Spleen (tissue), 11 donors: Measurements from ENCODE around the gene MYOM3. TPM values are rescaled to one million over a fixed set of nuclear protein-coding genes. Genes with fewer than 3 reads are reported as not detected.

Experiments used
- DNase-seq: peaks from one replicate; pipeline ENCODE4 v3.0.0-alpha.2; 2020
- H3K27ac ChIP-seq, 8 donors: fragments of 200-600 bp; sonication (generic) in 7 of 8; 1 replicate in 4 of 8; 2 replicates in 4 of 8; pipeline versions ENCODE4 v1.5.0 to v1.8.0; 2016 to 2021; ENCODE audit warnings: inconsistent platforms in 4 of 8, mild to moderate bottlenecking in 4 of 8, moderate library complexity in 1 of 8
- H3K27me3 ChIP-seq, 7 donors: fragments of 200-600 bp; sonication (generic) in 6 of 7; replicated peaks in 1 of 7; 1 replicate in 4 of 7; 2 replicates in 3 of 7; pipeline versions ENCODE4 v1.5.0 to v1.8.0; 2016 to 2021; ENCODE audit warnings: inconsistent platforms in 3 of 7, mild to moderate bottlenecking in 1 of 7
- H3K36me3 ChIP-seq, 6 donors: fragments of 200-600 bp; sonication (generic) in 5 of 6; 1 replicate in 4 of 6; 2 replicates in 2 of 6; pipeline versions ENCODE4 v1.5.0 to v1.8.0; 2016 to 2021; ENCODE audit warnings: inconsistent platforms in 2 of 6
- H3K4me1 ChIP-seq, 6 donors: fragments of 200-600 bp; sonication (generic) in 5 of 6; 1 replicate in 3 of 6; 2 replicates in 3 of 6; pipeline versions ENCODE4 v1.5.0 to v1.8.0; 2016 to 2021; ENCODE audit warnings: inconsistent platforms in 3 of 6
- H3K4me3 ChIP-seq, 8 donors: fragments of 200-600 bp; sonication (generic) in 7 of 8; 1 replicate in 4 of 8; 2 replicates in 4 of 8; pipeline versions ENCODE4 v1.5.0 to v1.8.0; 2016 to 2021; ENCODE audit warnings: inconsistent platforms in 4 of 8, mild to moderate bottlenecking in 4 of 8, moderate library complexity in 2 of 8
- H3K9me3 ChIP-seq, 8 donors: fragments of 200-600 bp; sonication (generic) in 7 of 8; 1 replicate in 4 of 8; 2 replicates in 4 of 8; pipeline versions ENCODE4 v1.5.0 to v1.8.0; 2016 to 2021; ENCODE audit warnings: inconsistent platforms in 4 of 8
- CTCF ChIP-seq, 11 experiments: fragments of 200-600 bp in 7 of 11; fragments of 450-650 bp in 4 of 11; sonication (generic) in 4 of 11; IDR thresholded peaks in 8 of 11; conservative IDR thresholded peaks in 3 of 11; 1 replicate in 7 of 11; 2 replicates in 4 of 11; pipeline versions ENCODE4 v1.4.0 to v1.8.0; 2016 to 2021; ENCODE audit warnings: antibody characterized with exemption in 11 of 11, inconsistent platforms in 4 of 11, mild to moderate bottlenecking in 1 of 11
- POLR2A ChIP-seq, 3 donors: fragments of 450-650 bp; IDR thresholded peaks; one replicate each; pipeline ENCODE4 v1.5.1; 2017; ENCODE audit warnings: antibody characterized with exemption in 3 of 3, mild to moderate bottlenecking in 1 of 3
- POLR2AphosphoS5 ChIP-seq, 3 donors: sonication (generic); formaldehyde crosslinking; IDR thresholded peaks; one replicate each; pipeline ENCODE4 v1.5.1; 2017; ENCODE audit warnings: antibody characterized with exemption in 3 of 3
- WGBS, 5 donors: extraction: QIAGEN DNeasy Blood & Tissue Kit in 3 of 5; methylation state at CpG; one replicate each; pipeline versions ENCODE4 v1.1.5 to v1.1.7; 2013 to 2018; 5-methylcytosine and 5-hydroxymethylcytosine counted together
- intact Hi-C: fragments of 100-400 bp; cut with DNase I; formaldehyde crosslinking; loops from one replicate; pipeline ENCODE4 v1.15.0; 2023; ENCODE audit warnings: low total_unique reads
- polyA plus RNA-seq, 3 donors: library from polyadenylated mRNA; stranded (reverse); fragments of 200-250 nt; gene quantifications; one replicate each; pipeline ENCODE4 v1.2.1, GENCODE V29; 2013
- total RNA-seq, 7 donors: library from RNA; depleted of rRNA in 3 of 7; stranded (reverse); fragments of >200 nt in 3 of 7; fragmentation: NEBNext Ultra II Directional in 4 of 7; extraction: Animal tissue kit (Norgen Biotek cat#: 25700) in 4 of 7; gene quantifications; one replicate each; pipeline versions ENCODE4 v1.1.0 to v1.2.1, GENCODE V29; 2016 to 2021
- donor health status: healthy with polysubstance abuse.
- donor health status: DM: no; HTN: no; CAD: no; lungs with moderate emphysema.
- donor health status: DM: no; HTN: no; CAD: no.
- donor health status: Bipolar disorder and iron deficiency.
- donor health status: healthy.
- donor health status: DM: no; HTN: no; CAD: no.
- donor health status: DM: yes; HTN: yes; CAD: no.

MYOM3 gene
- total and polyA plus RNA-seq, 10 donors = 0.02 to 0.06 (median 0.06) TPM; not detected in 7

DNA sequence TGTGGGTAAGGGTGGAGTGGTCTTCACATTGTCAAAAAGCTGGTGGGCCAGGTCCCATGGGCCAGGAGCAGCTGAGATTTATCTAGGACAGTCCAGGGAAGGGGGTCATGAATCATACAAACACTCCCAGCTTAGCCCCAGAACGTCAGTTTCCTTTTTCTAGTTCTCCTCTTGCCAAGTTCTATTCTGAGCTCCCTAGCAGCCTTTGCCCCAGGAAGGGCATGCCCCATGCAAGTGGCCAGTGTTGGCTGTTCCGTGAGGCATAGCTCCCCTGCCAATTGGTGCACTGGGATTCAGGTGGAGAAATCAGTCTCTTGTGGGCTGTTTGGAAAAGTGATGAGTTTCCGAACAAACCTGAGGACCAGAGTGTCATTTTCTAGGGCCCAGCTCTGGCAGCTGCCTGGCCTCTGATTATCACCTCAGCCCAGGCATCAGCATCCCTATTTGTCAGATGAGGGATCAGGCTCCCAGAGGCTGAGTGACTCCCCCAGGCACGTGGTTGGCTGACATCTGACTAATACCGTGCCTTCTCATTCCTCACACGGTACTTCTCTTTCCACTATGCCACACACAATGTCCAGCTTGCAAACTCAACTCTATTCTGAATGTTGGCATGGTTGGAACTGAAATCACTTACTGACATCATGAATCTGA, 14.2 kb upstream of the MYOM3 start:
- H3K27me3 ChIP-seq = peaks cover 0 to 4% (median 0%) of the 10 kb centered on the region in 7 donors
- no peak for TF ChIP-seq POLR2A (IDR thresholded peaks at IDR 0.05)
- TF ChIP-seq POLR2AphosphoS5 (IDR thresholded peaks at IDR 0.05) = no peak
- TF ChIP-seq CTCF (IDR thresholded peaks at IDR 0.05 in 8 of 11, conservative IDR thresholded peaks at IDR 0.05 in 3 of 11) = no peak
- peaks cover 0 to 23% (median 19%) of the 10 kb centered on the region in 8 donors for H3K9me3 ChIP-seq
- no peaks in the 10 kb centered on the region for H3K36me3 ChIP-seq
- no peak for DNase-seq
- intact Hi-C loops = no loop called here
- no peak overlapping the region for H3K27ac ChIP-seq
- H3K4me3 ChIP-seq = no peak overlapping the region
- 35 to 56% (median 42%) methylated on average over 6 of the region's 6 CpGs for WGBS, 5 donors
- H3K4me1 ChIP-seq = no peaks in the 10 kb centered on the region

GRCh38 chr1:24125456-24125855, 13.5 kb upstream of the MYOM3 start:
- H3K4me3 ChIP-seq = no peak overlapping the region
- WGBS, 5 donors = 55 to 67% (median 62%) methylated on average over 4 of the region's 4 CpGs
- peaks cover 0 to 2% (median 0%) of the 10 kb centered on the region in 6 donors for H3K4me1 ChIP-seq
- no peak for TF ChIP-seq POLR2A (IDR thresholded peaks at IDR 0.05)
- no peak for TF ChIP-seq CTCF (IDR thresholded peaks at IDR 0.05 in 8 of 11, conservative IDR thresholded peaks at IDR 0.05 in 3 of 11)
- no peak for TF ChIP-seq POLR2AphosphoS5 (IDR thresholded peaks at IDR 0.05)
- H3K36me3 ChIP-seq = no peaks in the 10 kb centered on the region
- no peak for DNase-seq
- H3K27ac ChIP-seq = no peak overlapping the region
- intact Hi-C loops = no loop called here
- H3K27me3 ChIP-seq = peaks cover 0 to 5% (median 0%) of the 10 kb centered on the region in 7 donors
- peaks cover 0 to 16% (median 12%) of the 10 kb centered on the region in 8 donors for H3K9me3 ChIP-seq

DNA sequence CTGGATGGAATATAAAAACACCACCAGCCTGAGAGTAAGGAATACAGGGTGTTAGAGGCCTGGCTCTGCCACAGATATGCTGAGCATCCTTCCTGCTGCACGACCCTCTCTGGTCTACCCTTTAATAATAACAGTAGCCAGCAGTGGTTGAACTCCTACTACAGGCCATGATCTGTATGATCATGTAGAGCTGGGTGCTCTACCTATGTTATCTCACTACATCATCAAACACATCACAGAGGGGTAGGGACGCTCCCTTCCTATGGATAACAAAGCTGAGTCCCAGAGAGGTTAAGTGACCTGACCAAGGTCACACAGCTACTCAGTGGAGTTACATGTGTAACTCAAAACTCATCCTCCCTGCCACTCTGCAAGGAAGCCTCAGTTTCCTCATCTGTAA, 13.0 kb upstream of the MYOM3 start:
- H3K36me3 ChIP-seq = no peaks in the 10 kb centered on the region
- peaks cover 0 to 7% (median 0%) of the 10 kb centered on the region in 7 donors for H3K27me3 ChIP-seq
- H3K9me3 ChIP-seq = peaks cover 0 to 12% (median 7%) of the 10 kb centered on the region in 8 donors
- TF ChIP-seq CTCF (IDR thresholded peaks at IDR 0.05 in 8 of 11, conservative IDR thresholded peaks at IDR 0.05 in 3 of 11) (no peak), POLR2AphosphoS5 (IDR thresholded peaks at IDR 0.05) (no peak), POLR2A (IDR thresholded peaks at IDR 0.05) (no peak)
- 56 to 80% (median 79%) methylated on average over 2 of the region's 2 CpGs for whole genome bisulfite sequencing, 5 donors
- no peak for DNase-seq
- peaks cover 0 to 6% (median 2%) of the 10 kb centered on the region in 6 donors for H3K4me1 ChIP-seq
- H3K4me3 ChIP-seq = no peak overlapping the region
- H3K27ac ChIP-seq = no peak overlapping the region
- intact Hi-C loops = no loop called here

DNA sequence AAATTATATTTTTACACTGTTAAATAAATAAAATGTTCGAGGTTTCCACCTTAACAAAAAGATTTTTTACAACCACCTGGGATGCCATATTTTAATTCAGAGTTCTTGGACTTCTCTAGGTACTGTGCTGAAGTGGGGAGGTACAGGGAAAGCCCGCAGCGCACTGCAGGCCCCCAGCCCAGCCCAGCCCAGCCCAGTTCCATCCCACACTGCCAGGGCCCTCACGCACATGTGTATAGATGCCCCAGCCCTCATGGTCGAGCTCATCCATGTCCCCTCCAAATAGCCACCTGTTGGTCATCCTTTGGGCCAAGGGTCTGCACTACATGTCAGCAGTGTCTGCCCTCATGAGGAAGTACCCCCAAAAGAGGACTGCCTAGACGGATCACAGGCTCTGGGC, 11.7 kb upstream of the MYOM3 start:
- intact Hi-C loops = no loop called here
- H3K27me3 ChIP-seq = peaks cover 0 to 21% (median 0%) of the 10 kb centered on the region in 7 donors
- no peaks in the 10 kb centered on the region for H3K36me3 ChIP-seq
- DNase-seq = no peak
- WGBS, 5 donors = 72 to 88% (median 84%) methylated on average over 6 of the region's 6 CpGs
- H3K27ac ChIP-seq = no peak overlapping the region
- no peaks in the 10 kb centered on the region for H3K9me3 ChIP-seq
- TF ChIP-seq POLR2AphosphoS5 (IDR thresholded peaks at IDR 0.05) (no peak), CTCF (IDR thresholded peaks at IDR 0.05 in 8 of 11, conservative IDR thresholded peaks at IDR 0.05 in 3 of 11) (no peak), POLR2A (IDR thresholded peaks at IDR 0.05) (no peak)
- H3K4me3 ChIP-seq = no peak overlapping the region
- H3K4me1 ChIP-seq = peaks cover 0 to 7% (median 2%) of the 10 kb centered on the region in 6 donors
